Esophagus squamous epithelium (tissue), 5 donors: ENCODE data around the gene ST3GAL4. TPM values are rescaled to one million over a fixed set of nuclear protein-coding genes. Genes with fewer than 3 reads are reported as not detected.
"Not testable (repeated sequence)": the region's sequence is repeated elsewhere in the genome, so short reads cannot be mapped to it uniquely, and the experiment has no call there.

Source experiments
- DNase-seq: peaks from one replicate; lab custom pipeline; 2025; lab: John Stamatoyannopoulos, UW
- H3K27ac ChIP-seq, 4 donors: fragments of 200-600 bp; sonication (generic); one replicate each; pipeline ENCODE4 v1.5.1; 2016 to 2019; ENCODE audit warnings: mild to moderate bottlenecking in 1 of 4
- H3K27me3 ChIP-seq, 4 donors: fragments of 200-600 bp; sonication (generic); 1 replicate in 3 of 4; 2 replicates in 1 of 4; pipeline versions ENCODE4 v1.5.1 to v1.6.0; 2017 to 2021; ENCODE audit warnings: antibody characterized with exemption in 1 of 4
- H3K36me3 ChIP-seq, 3 donors: fragments of 200-600 bp; sonication (generic); one replicate each; pipeline ENCODE4 v1.5.1; 2016 to 2019
- H3K4me1 ChIP-seq, 3 donors: fragments of 200-600 bp; sonication (generic); one replicate each; pipeline ENCODE4 v1.5.1; 2017 to 2019
- H3K4me3 ChIP-seq, 4 donors: fragments of 200-600 bp; sonication (generic); 1 replicate in 3 of 4; 2 replicates in 1 of 4; pipeline ENCODE4 v1.5.1; 2016 to 2019; ENCODE audit warnings: mild to moderate bottlenecking in 2 of 4, moderate library complexity in 1 of 4
- H3K9me3 ChIP-seq, 3 donors: fragments of 200-600 bp; sonication (generic); one replicate each; pipeline ENCODE4 v1.5.1; 2016 to 2019
- POLR2A ChIP-seq, 4 donors: fragments of 450-650 bp; IDR thresholded peaks; one replicate each; pipeline ENCODE4 v1.6.1; 2017; ENCODE audit warnings: antibody characterized with exemption in 4 of 4, mild to moderate bottlenecking in 4 of 4, moderate library complexity in 3 of 4
- WGBS, 2 donors: methylation state at CpG; one replicate each; pipeline ENCODE4 v1.1.5; 2018; 5-methylcytosine and 5-hydroxymethylcytosine counted together
- intact Hi-C: fragments of 100-400 bp; cut with DNase I; formaldehyde crosslinking; loops from one replicate; pipeline ENCODE4 v1.15.0; 2022
- total RNA-seq, 4 donors: library from RNA; depleted of rRNA; stranded (reverse); fragments of >200 nt; gene quantifications; one replicate each; pipeline ENCODE4 v1.1.0, GENCODE V29; 2016
- TF ChIP-seq, protein P1 (sequence below), 6 experiments: fragments of 450-650 bp in 4 of 6; fragments of 200-600 bp in 2 of 6; sonication (generic) in 2 of 6; IDR thresholded peaks; one replicate each; pipeline ENCODE4 v1.5.1; 2016 to 2019; ENCODE audit warnings: antibody characterized with exemption in 6 of 6, mild to moderate bottlenecking in 4 of 6, moderate library complexity in 4 of 6
- donor health status: DM: yes; HTN: yes; CAD: no.

The ST3GAL4 gene
- total RNA-seq, 4 donors from 2014 or later = 31.0 to 110 (median 51.2) TPM

DNA sequence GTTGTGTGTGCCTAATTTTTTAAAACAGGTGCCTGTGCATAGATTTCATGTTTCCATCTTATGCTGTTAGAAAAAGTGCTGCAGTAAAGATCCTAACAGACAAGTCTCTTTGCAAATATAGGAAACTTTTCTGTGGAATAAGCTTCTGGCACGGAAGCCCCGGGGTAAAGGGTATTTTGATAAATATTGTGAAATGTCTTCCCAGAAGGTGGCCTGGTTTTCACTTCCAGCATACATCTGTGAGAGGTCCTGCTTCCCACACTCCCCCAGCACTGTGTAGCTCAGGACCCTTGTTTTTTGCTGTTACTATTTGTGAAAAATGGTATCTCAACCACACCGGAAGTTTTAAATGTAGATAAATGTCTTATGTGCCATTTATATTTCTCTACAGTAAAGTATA is 14.5 kb downstream of the ST3GAL4 start:
- H3K27me3 ChIP-seq = no peaks in the 10 kb centered on the region
- DNase-seq = no peak
- H3K4me3 ChIP-seq = no peak overlapping the region
- no peak for TF ChIP-seq POLR2A (IDR thresholded peaks at IDR 0.05)
- TF ChIP-seq, protein P1, sequence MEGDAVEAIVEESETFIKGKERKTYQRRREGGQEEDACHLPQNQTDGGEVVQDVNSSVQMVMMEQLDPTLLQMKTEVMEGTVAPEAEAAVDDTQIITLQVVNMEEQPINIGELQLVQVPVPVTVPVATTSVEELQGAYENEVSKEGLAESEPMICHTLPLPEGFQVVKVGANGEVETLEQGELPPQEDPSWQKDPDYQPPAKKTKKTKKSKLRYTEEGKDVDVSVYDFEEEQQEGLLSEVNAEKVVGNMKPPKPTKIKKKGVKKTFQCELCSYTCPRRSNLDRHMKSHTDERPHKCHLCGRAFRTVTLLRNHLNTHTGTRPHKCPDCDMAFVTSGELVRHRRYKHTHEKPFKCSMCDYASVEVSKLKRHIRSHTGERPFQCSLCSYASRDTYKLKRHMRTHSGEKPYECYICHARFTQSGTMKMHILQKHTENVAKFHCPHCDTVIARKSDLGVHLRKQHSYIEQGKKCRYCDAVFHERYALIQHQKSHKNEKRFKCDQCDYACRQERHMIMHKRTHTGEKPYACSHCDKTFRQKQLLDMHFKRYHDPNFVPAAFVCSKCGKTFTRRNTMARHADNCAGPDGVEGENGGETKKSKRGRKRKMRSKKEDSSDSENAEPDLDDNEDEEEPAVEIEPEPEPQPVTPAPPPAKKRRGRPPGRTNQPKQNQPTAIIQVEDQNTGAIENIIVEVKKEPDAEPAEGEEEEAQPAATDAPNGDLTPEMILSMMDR (IDR thresholded peaks at IDR 0.05) = no peak
- H3K4me1 ChIP-seq = peaks cover 9 to 55% (median 23%) of the 10 kb centered on the region in 3 donors
- intact Hi-C loops = no loop called here
- H3K9me3 ChIP-seq = no peaks in the 10 kb centered on the region
- WGBS, 2 donors = 66 to 74% methylated on average over 3 of the region's 3 CpGs
- H3K27ac ChIP-seq = no peak overlapping the region
- H3K36me3 ChIP-seq = no peaks in the 10 kb centered on the region

DNA sequence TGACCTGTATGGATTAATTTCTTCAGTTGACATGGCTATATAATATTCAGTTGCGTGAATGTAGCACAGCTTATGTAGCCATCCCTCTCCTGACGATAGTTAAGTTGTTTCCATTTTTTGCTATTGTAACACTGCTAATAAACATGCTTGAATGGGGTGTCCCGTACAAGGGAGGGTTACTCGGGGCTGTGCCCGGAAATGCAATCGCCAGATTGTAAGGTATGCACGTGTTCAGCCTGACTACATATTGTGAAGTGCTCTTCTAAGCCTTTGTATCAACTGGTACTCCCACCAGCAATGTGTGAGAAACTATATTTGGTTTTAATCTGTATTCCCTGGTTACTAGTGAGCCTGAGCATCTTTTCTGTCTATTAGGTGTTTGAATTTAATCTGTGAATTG is 16.1 kb downstream of the ST3GAL4 start:
- 89 to 92% methylated on average over 7 of the region's 7 CpGs for WGBS, 2 donors
- H3K27me3 ChIP-seq = no peaks in the 10 kb centered on the region
- no peaks in the 10 kb centered on the region for H3K36me3 ChIP-seq
- H3K27ac ChIP-seq = no peak overlapping the region
- no peak for DNase-seq
- TF ChIP-seq, protein P1 (IDR thresholded peaks at IDR 0.05) = no peak
- TF ChIP-seq POLR2A (IDR thresholded peaks at IDR 0.05) = no peak
- intact Hi-C loops = no loop called here
- no peak overlapping the region for H3K4me3 ChIP-seq
- peaks cover 2 to 51% (median 11%) of the 10 kb centered on the region in 3 donors for H3K4me1 ChIP-seq
- H3K9me3 ChIP-seq = no peaks in the 10 kb centered on the region

GRCh38 chr11:126373389-126374066 is 18.0 kb downstream of the ST3GAL4 start:
- Histone ChIP-seq H3K27ac (peak overlapping the region in 1 of 4 donors; percentile 36), H3K4me1 (peaks cover 0 to 35% (median 8%) of the 10 kb centered on the region in 3 donors)
- DNase-seq, H3K9me3 ChIP-seq, H3K27me3 ChIP-seq, H3K4me3 ChIP-seq, intact Hi-C loops, H3K36me3 ChIP-seq: not testable (repeated sequence)
- 28 to 32% methylated on average over 4 to 10 of the region's 12 CpGs for WGBS, 2 donors

- DNase-seq, H3K36me3 ChIP-seq, H3K27me3 ChIP-seq, intact Hi-C loops, H3K4me3 ChIP-seq, H3K9me3 ChIP-seq, H3K27ac ChIP-seq: not testable (repeated sequence)
- 89% methylated on average over 11 to 17 of the region's 28 CpGs for WGBS, 2 donors
- peaks cover 0 to 28% (median 4%) of the 10 kb centered on the region in 3 donors for H3K4me1 ChIP-seq
Observed at GRCh38 chr11:126374562-126375300, 19.2 kb downstream of the ST3GAL4 start.

DNA sequence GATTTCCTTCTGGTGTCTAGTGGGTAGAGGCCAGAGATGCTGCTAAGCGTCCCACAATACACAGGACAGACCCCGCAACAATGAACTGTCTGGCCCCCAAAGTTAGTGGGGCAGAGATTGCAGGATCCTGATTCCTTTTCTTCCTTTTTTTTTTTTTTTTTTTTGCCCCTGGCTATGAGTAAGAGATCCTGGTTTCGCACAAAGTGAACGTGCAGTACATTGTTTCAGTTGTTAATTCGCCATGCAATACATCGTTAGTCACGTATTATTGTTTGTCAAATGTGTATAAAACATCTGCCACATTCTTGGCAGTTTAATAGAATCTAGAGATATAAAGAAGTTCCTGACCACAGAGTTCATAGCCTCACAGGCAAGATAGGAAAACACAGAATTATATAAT is 20.2 kb downstream of the ST3GAL4 start:
- WGBS, 2 donors = 37 to 44% methylated on average over 7 of the region's 7 CpGs
- intact Hi-C loops = no loop called here
- no peak for DNase-seq

More for the DNA sequence above, 20.2 kb downstream of the ST3GAL4 start:
- TF ChIP-seq, protein P1 (IDR thresholded peaks at IDR 0.05) = no peak
- TF ChIP-seq POLR2A (IDR thresholded peaks at IDR 0.05) = no peak
- Histone ChIP-seq H3K4me3 (no peak overlapping the region), H3K4me1 (peaks cover 0 to 28% (median 4%) of the 10 kb centered on the region in 3 donors), H3K27me3 (no peaks in the 10 kb centered on the region), H3K36me3 (no peaks in the 10 kb centered on the region), H3K27ac (no peak overlapping the region), H3K9me3 (no peaks in the 10 kb centered on the region)
